ENCODE results near the gene CST4.
A peak's percentile ranks its signal among the peaks of the same experiment; 100 is the strongest.
"Not testable (repeated sequence)": the region's sequence is repeated elsewhere in the genome, so short reads cannot be mapped to it uniquely, and the experiment has no call there.

The CST4 gene

GRCh38 chr20:23659989-23660837 lies 28.6 kb downstream of the CST4 start:
- no peak for DNase-seq (ENCODE audit: low read depth)

- DNase-seq (ENCODE audit: low read depth) = not testable (repeated sequence)
These were observed 29.2 kb downstream of the CST4 start for GRCh38 chr20:23659610-23659988.

- DNase-seq (ENCODE audit: low read depth) = no peak
These were observed 29.7 kb downstream of the CST4 start for GRCh38 chr20:23658989-23659609.

- DNase-seq (ENCODE audit: low read depth) = no peak
These were observed 30.5 kb downstream of the CST4 start for GRCh38 chr20:23658336-23658735.

GRCh38 chr20:23657202-23657601 lies 31.6 kb downstream of the CST4 start:
- DNase-seq (ENCODE audit: low read depth) = no peak

- DNase-seq (ENCODE audit: low read depth) = no peak
These were observed 32.5 kb downstream of the CST4 start for GRCh38 chr20:23656372-23656771.

GRCh38 chr20:23655491-23656211 lies 33.2 kb downstream of the CST4 start:
- DNase-seq (ENCODE audit: low read depth) = no peak

GRCh38 chr20:23654717-23655116 lies 34.1 kb downstream of the CST4 start:
- DNase-seq (ENCODE audit: low read depth) = no peak

GRCh38 chr20:23654000-23654399 lies 34.8 kb downstream of the CST4 start:
- no peak for DNase-seq (ENCODE audit: low read depth)

- no peak for DNase-seq (ENCODE audit: low read depth)
These were observed 35.4 kb downstream of the CST4 start for GRCh38 chr20:23653400-23653938.

GRCh38 chr20:23652926-23653325 lies 35.9 kb downstream of the CST4 start:
- no peak for DNase-seq (ENCODE audit: low read depth)

GRCh38 chr20:23652371-23652770 lies 36.5 kb downstream of the CST4 start:
- no peak for DNase-seq (ENCODE audit: low read depth)

- DNase-seq (ENCODE audit: low read depth) = no peak
These were observed 37.7 kb downstream of the CST4 start for GRCh38 chr20:23651117-23651516.

GRCh38 chr20:23649830-23650417 lies 38.9 kb downstream of the CST4 start:
- no peak for DNase-seq (ENCODE audit: low read depth)

- no peak for DNase-seq (ENCODE audit: low read depth)
These were observed 39.6 kb downstream of the CST4 start for GRCh38 chr20:23649242-23649641.

- DNase-seq (ENCODE audit: low read depth) = no peak
These were observed 41.5 kb downstream of the CST4 start for GRCh38 chr20:23647346-23647745.

GRCh38 chr20:23646106-23646873 lies 42.5 kb downstream of the CST4 start:
- no peak for DNase-seq (ENCODE audit: low read depth)

- DNase-seq (ENCODE audit: low read depth) = no peak
These were observed 43.3 kb downstream of the CST4 start for GRCh38 chr20:23645575-23645974.

GRCh38 chr20:23644164-23644563 lies 44.7 kb downstream of the CST4 start:
- no peak for DNase-seq (ENCODE audit: low read depth)

GRCh38 chr20:23643659-23644058 lies 45.2 kb downstream of the CST4 start:
- no peak for DNase-seq (ENCODE audit: low read depth)

- DNase-seq (ENCODE audit: low read depth) = peak; percentile 37
These were observed 46.7 kb downstream of the CST4 start for GRCh38 chr20:23641936-23642751.
